Aortic smooth muscle cell (primary cell): ENCODE measurements around the gene KLHL15. TPM values are rescaled to one million over a fixed set of nuclear protein-coding genes. Genes with fewer than 3 reads are reported as not detected.

Source experiments
- total RNA-seq: library from RNA; depleted of rRNA; stranded (reverse); fragments of >200 nt; gene quantifications from 2 replicates; pipeline ENCODE4 v1.2.3, GENCODE V29; 2014

KLHL15 gene
- total RNA-seq = 7.8 and 9.5 TPM in 2 replicates

DNA sequence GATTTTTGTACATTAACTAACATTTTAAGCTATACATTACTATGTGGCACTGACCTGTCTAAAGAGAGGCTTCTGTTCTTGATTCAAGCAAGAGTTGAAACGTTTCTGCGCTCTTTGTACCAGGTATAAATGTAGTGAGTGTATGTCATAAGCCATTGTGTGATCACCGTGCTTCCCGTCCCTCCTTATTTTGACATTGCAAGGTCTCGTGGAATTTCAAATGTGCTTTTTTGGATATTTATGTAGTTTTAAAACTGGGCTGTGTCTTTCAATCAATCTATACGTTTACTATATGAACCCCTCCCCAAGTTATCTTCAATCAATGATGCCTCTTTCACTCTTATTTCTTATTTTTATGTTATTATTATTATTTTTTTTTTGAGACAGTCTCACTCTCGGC lies at the start of gene KLHL15:
TSS of gene KLHL15 (minus strand) at position 101 of the 400 bp plus-strand sequence. CDS start 20,493 bp downstream, outside the sequence.

GRCh38 chrX:24054182-24055042 lies 27.4 kb upstream of the KLHL15 start, which contains the start of gene EIF2S3:
TSS of gene EIF2S3 (plus strand) at chrX:24054956. CDS start at chrX:24054969, 13 bp downstream.

Other genes with a start within 250 kb of the KLHL15 start
- 139 and 182 TPM in 2 replicates for gene SAT1, start 244.0 kb downstream of the KLHL15 start, total RNA-seq
- 7.9 and 9.6 TPM in 2 replicates for gene APOO, start 119.2 kb downstream of the KLHL15 start, total RNA-seq
- 0.06 TPM in 1 of 2 replicates, not detected in the other for gene CXorf58, start 119.2 kb downstream of the KLHL15 start, total RNA-seq
- gene EIF2S3, start 27.8 kb upstream of the KLHL15 start, total RNA-seq = 195 and 202 TPM in 2 replicates
- 33.7 and 38.4 TPM in 2 replicates for gene ZFX, start 122.5 kb upstream of the KLHL15 start, total RNA-seq